SK-N-SH (cell line): ENCODE results near the gene SLC13A2. TPM values are rescaled to one million over a fixed set of nuclear protein-coding genes. Genes with fewer than 3 reads are reported as not detected.
"Not testable (repeated sequence)": the region's sequence is repeated elsewhere in the genome, so short reads cannot be mapped to it uniquely, and the experiment has no call there.

Source experiments
- CTCF ChIA-PET: fragments of 300-600, 350-600 bp; formaldehyde crosslinking; extraction: SDS; loops from one replicate; lab custom pipeline; 2021; lab: Yijun Ruan, JAX
- POLR2A ChIA-PET: fragments of 350-600 bp; sonication (Branson Sonifier 250); formaldehyde crosslinking; extraction: SDS; loops from one replicate; lab custom pipeline; 2020; ENCODE audit warnings: antibody characterized with exemption, inconsistent platforms; lab: Yijun Ruan, JAX
- DNase-seq: peaks from one replicate; pipeline ENCODE4 v3.0.0; 2012
- H2AFZ ChIP-seq: fragments of 200-600 bp; sonication (generic); 2 replicates; pipeline ENCODE4 v1.8.1; 2016; ENCODE audit warnings: antibody characterized with exemption, mild to moderate bottlenecking, low read depth
- H3F3A ChIP-seq: fragments of 200-600 bp; sonication (generic); replicated peaks from 2 replicates; pipeline ENCODE3; 2016; ENCODE audit warnings: antibody characterized with exemption, mild to moderate bottlenecking; ENCODE audit not compliant: insufficient read depth
- H3K27ac ChIP-seq, 2 experiments: fragments of 200-500 bp in 1 of 2; fragments of 200-600 bp in 1 of 2; sonication (Bioruptor generic) in 1 of 2; sonication (generic), shearing (Covaris generic) in 1 of 2; 2 replicates each; pipeline versions ENCODE4 v1.5.1 to v1.6.1; 2014 to 2016; ENCODE audit warnings: low read depth in 2 of 2, inconsistent platforms in 1 of 2, low read length in 1 of 2, mild to moderate bottlenecking in 1 of 2, mixed read lengths in 1 of 2
- H3K27me3 ChIP-seq: fragments of 200-600 bp; sonication (generic), shearing (Covaris generic); 2 replicates; pipeline ENCODE4 v1.6.1; 2016; ENCODE audit warnings: mixed run types; ENCODE audit not compliant: insufficient read depth
- H3K36me3 ChIP-seq, 2 experiments: fragments of 200-500 bp in 1 of 2; fragments of 200-600 bp in 1 of 2; sonication (Bioruptor generic) in 1 of 2; sonication (generic) in 1 of 2; replicated peaks in 1 of 2; 2 replicates each; pipeline versions ENCODE3 to v1.5.1; 2014 to 2016; ENCODE audit warnings: low read length in 1 of 2, mild to moderate bottlenecking in 1 of 2; ENCODE audit not compliant: insufficient read depth in 2 of 2, control insufficient read depth in 1 of 2
- H3K4me1 ChIP-seq, 2 experiments: fragments of 200-500 bp in 1 of 2; fragments of 200-600 bp in 1 of 2; sonication (Bioruptor generic) in 1 of 2; sonication (generic), shearing (Covaris generic) in 1 of 2; 2 replicates each; pipeline versions ENCODE4 v1.5.1 to v1.6.1; 2014 to 2016; ENCODE audit warnings: low read depth in 1 of 2, low read length in 1 of 2, mixed run types in 1 of 2; ENCODE audit not compliant: insufficient read depth in 2 of 2, control insufficient read depth in 1 of 2
- H3K4me2 ChIP-seq: fragments of 200-600 bp; sonication (generic), shearing (Covaris generic); 2 replicates; pipeline ENCODE4 v1.6.1; 2017; ENCODE audit warnings: mixed run types
- H3K4me3 ChIP-seq, 2 experiments: fragments of 200-500 bp in 1 of 2; fragments of 200-600 bp in 1 of 2; sonication (Bioruptor generic) in 1 of 2; sonication (generic), shearing (Covaris generic) in 1 of 2; 2 replicates each; pipeline versions ENCODE4 v1.5.1 to v1.8.1; 2014 to 2016; ENCODE audit warnings: low read depth in 2 of 2, inconsistent platforms in 1 of 2, low read length in 1 of 2, mild to moderate bottlenecking in 1 of 2, mixed read lengths in 1 of 2, moderate library complexity in 1 of 2
- H3K79me2 ChIP-seq: fragments of 200-600 bp; sonication (generic); 2 replicates; pipeline ENCODE4 v1.8.1; 2017; ENCODE audit warnings: mild to moderate bottlenecking; ENCODE audit not compliant: insufficient read depth
- H3K9ac ChIP-seq: fragments of 200-600 bp; sonication (generic); 2 replicates; pipeline ENCODE4 v1.6.1; 2017; ENCODE audit warnings: mixed run types
- H3K9me2 ChIP-seq: fragments of 200-600 bp; sonication (generic); 2 replicates; pipeline ENCODE4 v1.6.1; 2017; ENCODE audit warnings: mixed run types
- H3K9me3 ChIP-seq: fragments of 200-600 bp; sonication (generic); 2 replicates; pipeline ENCODE4 v1.6.1; 2017; ENCODE audit warnings: mixed run types, mild to moderate bottlenecking, moderate library complexity
- H4K20me1 ChIP-seq: fragments of 200-600 bp; sonication (generic); 2 replicates; pipeline ENCODE4 v1.6.1; 2017; ENCODE audit warnings: mild to moderate bottlenecking, mixed run types; ENCODE audit not compliant: insufficient read depth
- CTCF ChIP-seq: fragments of 200-600 bp; sonication (generic); IDR thresholded peaks from 2 replicates; pipeline ENCODE4 v1.6.1; 2017; ENCODE audit warnings: antibody characterized with exemption, mild to moderate bottlenecking, moderate library complexity
- EZH2phosphoT487 ChIP-seq: fragments of 200-600 bp; sonication (generic); IDR thresholded peaks from 2 replicates; pipeline ENCODE4 v1.6.1; 2017; ENCODE audit warnings: low read depth, mixed run types, mild to moderate bottlenecking, antibody characterized with exemption, moderate library complexity, borderline replicate concordance
- FOXM1 ChIP-seq: IDR thresholded peaks from 2 replicates; pipeline ENCODE4 v1.4.0; 2012; ENCODE audit warnings: low read depth, mild to moderate bottlenecking
- GATA2 ChIP-seq: sonication (generic); formaldehyde crosslinking; IDR thresholded peaks from 2 replicates; pipeline ENCODE4 v1.5.0; 2020; ENCODE audit warnings: mild to moderate bottlenecking, missing genetic modification reagents
- IRF3 ChIP-seq: fragments of 150-350 bp; IDR thresholded peaks from 2 replicates; pipeline ENCODE4 v1.6.1; 2016; ENCODE audit warnings: mild to moderate bottlenecking, low read depth, low read length
- MXI1 ChIP-seq: IDR thresholded peaks from 2 replicates; pipeline ENCODE4 v1.6.1; 2012; ENCODE audit warnings: mild to moderate bottlenecking, low read depth, low read length, improper control_type of control experiment
- POLR2AphosphoS5 ChIP-seq: IDR thresholded peaks from 2 replicates; pipeline ENCODE4 v1.6.1; 2012; ENCODE audit warnings: low read depth, low read length
- RAD21 ChIP-seq: IDR thresholded peaks from 2 replicates; pipeline ENCODE4 v1.6.1; 2012; ENCODE audit warnings: mild to moderate bottlenecking, low read length
- RFX5 ChIP-seq: IDR thresholded peaks from 2 replicates; pipeline ENCODE4 v1.6.1; 2012; ENCODE audit warnings: mild to moderate bottlenecking, improper control_type of control experiment, low read length
- TEAD4 ChIP-seq: IDR thresholded peaks from 2 replicates; pipeline ENCODE4 v1.4.0; 2012; ENCODE audit warnings: mild to moderate bottlenecking, borderline replicate concordance; ENCODE audit not compliant: insufficient read depth
- YY1 ChIP-seq: IDR thresholded peaks from 2 replicates; pipeline ENCODE4 v1.4.0; 2012; ENCODE audit warnings: low read depth, mild to moderate bottlenecking
- WGBS: methylation state at CpG from one replicate; pipeline ENCODE4 v1.1.6; 2017; ENCODE audit warnings: low lambda C conversion rate; 5-methylcytosine and 5-hydroxymethylcytosine counted together
- polyA plus RNA-seq, 3 experiments: library from polyadenylated mRNA; depleted of rRNA; stranded (reverse); fragments of >200 nt; gene quantifications; 2 replicates each; pipeline ENCODE4 v1.2.3, GENCODE V29; 2012
- TF ChIP-seq, protein P1 (sequence below): IDR thresholded peaks from 2 replicates; pipeline ENCODE4 v1.6.1; 2012; ENCODE audit warnings: mild to moderate bottlenecking, low read depth, low read length, moderate library complexity

SLC13A2 gene
- polyA plus RNA-seq, 1 of the 3 experiments (the other 2 are of a cell fraction), result not detected

GRCh38 chr17:28521311-28522085 lies 48.1 kb downstream of the SLC13A2 start:
- no peak overlapping the region for H3K27ac ChIP-seq
- POLR2A ChIA-PET, result no interaction called here

GRCh38 chr17:28522281-28522680 lies 48.8 kb downstream of the SLC13A2 start:
- H3K9me3 ChIP-seq, H3F3A ChIP-seq, H3K9me2 ChIP-seq, DNase-seq, H3K4me2 ChIP-seq, H3K79me2 ChIP-seq, H3K4me1 ChIP-seq, H3K27ac ChIP-seq, H3K4me3 ChIP-seq, H4K20me1 ChIP-seq, H3K36me3 ChIP-seq, H3K27me3 ChIP-seq, POLR2A ChIA-PET, H2AFZ ChIP-seq, H3K9ac ChIP-seq: not testable (repeated sequence)
- WGBS, result 78% methylated on average over 4 of the region's 4 CpGs
- CTCF ChIA-PET, result interaction anchor here (0.9 to 1.2 kb wide), 2 partner anchors 18 to 25 kb away, joined by 3 to 4 read pairs; no protein-coding TSS in a partner anchor

More at GRCh38 chr17:28521311-28522085, 48.1 kb downstream of the SLC13A2 start:
- H3K4me2 ChIP-seq, result no peak overlapping the region
- H2AFZ ChIP-seq, result no peak overlapping the region
- no peak overlapping the region for H3K9ac ChIP-seq
- H3K9me3 ChIP-seq, result no peaks in the 10 kb centered on the region
- CTCF ChIA-PET, result interaction anchor here (1.1 to 2.9 kb wide), 5 partner anchors 19 to 27 kb away, joined by 3 to 14 read pairs (median 5); no protein-coding TSS in a partner anchor
- no peak for TF ChIP-seq TEAD4
- no peak for TF ChIP-seq EZH2phosphoT487
- no peak for TF ChIP-seq CTCF
- no peak for TF ChIP-seq POLR2AphosphoS5
- no peak for TF ChIP-seq IRF3
- TF ChIP-seq, protein P1, sequence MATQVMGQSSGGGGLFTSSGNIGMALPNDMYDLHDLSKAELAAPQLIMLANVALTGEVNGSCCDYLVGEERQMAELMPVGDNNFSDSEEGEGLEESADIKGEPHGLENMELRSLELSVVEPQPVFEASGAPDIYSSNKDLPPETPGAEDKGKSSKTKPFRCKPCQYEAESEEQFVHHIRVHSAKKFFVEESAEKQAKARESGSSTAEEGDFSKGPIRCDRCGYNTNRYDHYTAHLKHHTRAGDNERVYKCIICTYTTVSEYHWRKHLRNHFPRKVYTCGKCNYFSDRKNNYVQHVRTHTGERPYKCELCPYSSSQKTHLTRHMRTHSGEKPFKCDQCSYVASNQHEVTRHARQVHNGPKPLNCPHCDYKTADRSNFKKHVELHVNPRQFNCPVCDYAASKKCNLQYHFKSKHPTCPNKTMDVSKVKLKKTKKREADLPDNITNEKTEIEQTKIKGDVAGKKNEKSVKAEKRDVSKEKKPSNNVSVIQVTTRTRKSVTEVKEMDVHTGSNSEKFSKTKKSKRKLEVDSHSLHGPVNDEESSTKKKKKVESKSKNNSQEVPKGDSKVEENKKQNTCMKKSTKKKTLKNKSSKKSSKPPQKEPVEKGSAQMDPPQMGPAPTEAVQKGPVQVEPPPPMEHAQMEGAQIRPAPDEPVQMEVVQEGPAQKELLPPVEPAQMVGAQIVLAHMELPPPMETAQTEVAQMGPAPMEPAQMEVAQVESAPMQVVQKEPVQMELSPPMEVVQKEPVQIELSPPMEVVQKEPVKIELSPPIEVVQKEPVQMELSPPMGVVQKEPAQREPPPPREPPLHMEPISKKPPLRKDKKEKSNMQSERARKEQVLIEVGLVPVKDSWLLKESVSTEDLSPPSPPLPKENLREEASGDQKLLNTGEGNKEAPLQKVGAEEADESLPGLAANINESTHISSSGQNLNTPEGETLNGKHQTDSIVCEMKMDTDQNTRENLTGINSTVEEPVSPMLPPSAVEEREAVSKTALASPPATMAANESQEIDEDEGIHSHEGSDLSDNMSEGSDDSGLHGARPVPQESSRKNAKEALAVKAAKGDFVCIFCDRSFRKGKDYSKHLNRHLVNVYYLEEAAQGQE, result no peak
- TF ChIP-seq RFX5, result no peak
- no peak for TF ChIP-seq FOXM1
- no peak for TF ChIP-seq GATA2 (CRISPR knock-in tag)
- no peak for TF ChIP-seq MXI1
- TF ChIP-seq RAD21, result no peak
- TF ChIP-seq YY1, result no peak
- H3K36me3 ChIP-seq, result no peaks in the 10 kb centered on the region
- 72% methylated on average over 12 of the region's 21 CpGs for WGBS
- no peak overlapping the region for H3K4me3 ChIP-seq
- H3K27me3 ChIP-seq, result no peaks in the 10 kb centered on the region
- no peaks in the 10 kb centered on the region for H3K79me2 ChIP-seq
- no peak for DNase-seq
- H3F3A ChIP-seq, result no peaks in the 10 kb centered on the region
- H3K9me2 ChIP-seq, result no peaks in the 10 kb centered on the region
- no peaks in the 10 kb centered on the region for H4K20me1 ChIP-seq
- H3K4me1 ChIP-seq, result peaks cover 0 to 6% of the 10 kb centered on the region in 2 experiments; a peak in 1 of 4 replicates
